ENCODE data around the gene CACNA2D4.

The CACNA2D4 gene

DNA sequence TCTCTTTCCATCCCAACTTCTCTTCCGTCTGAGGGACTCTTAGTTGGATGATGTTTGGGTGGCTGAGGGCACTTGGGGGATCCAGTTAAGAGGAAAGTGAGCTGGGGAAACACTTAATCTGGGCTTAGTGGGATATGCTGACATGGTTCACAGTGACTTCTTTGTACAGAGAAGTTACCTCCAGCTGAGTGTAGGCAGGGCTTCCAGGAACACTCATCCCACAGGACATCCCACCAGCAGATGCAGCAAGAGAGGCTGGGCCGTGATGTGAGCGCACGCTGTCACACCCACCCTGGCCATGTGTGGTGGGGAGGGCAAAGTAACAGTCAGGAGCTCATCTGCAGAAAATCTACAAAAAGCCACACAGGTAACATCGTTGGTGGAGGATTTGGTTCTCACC is 832 bp upstream of the CACNA2D4 start:
- no peak for DNase-seq (ENCODE audit: low read depth in 2 of 2)

DNA sequence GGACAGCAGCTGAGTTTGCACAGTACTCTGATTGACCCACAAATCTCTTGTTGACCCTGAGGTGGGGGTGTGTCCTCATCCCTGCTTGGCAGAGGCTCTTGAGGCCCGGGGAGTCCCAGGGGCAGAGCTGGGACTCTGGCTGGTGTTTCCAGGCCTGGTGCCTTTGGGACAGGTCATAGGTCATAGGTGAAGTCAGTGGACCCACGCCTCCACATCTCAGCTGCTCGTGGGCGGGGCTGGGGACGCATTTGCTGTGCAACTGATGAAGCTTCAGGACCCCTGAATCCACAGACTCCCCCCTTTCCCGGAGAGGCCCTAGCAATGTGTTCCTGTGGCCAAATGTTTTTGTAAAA is 408 bp upstream of the CACNA2D4 start:
- no peak for DNase-seq (ENCODE audit: low read depth in 2 of 2)

- no peak for DNase-seq (ENCODE audit: low read depth in 2 of 2)
Observed at GRCh38 chr12:1917172-1918070, 1.0 kb downstream of the CACNA2D4 start.

DNA sequence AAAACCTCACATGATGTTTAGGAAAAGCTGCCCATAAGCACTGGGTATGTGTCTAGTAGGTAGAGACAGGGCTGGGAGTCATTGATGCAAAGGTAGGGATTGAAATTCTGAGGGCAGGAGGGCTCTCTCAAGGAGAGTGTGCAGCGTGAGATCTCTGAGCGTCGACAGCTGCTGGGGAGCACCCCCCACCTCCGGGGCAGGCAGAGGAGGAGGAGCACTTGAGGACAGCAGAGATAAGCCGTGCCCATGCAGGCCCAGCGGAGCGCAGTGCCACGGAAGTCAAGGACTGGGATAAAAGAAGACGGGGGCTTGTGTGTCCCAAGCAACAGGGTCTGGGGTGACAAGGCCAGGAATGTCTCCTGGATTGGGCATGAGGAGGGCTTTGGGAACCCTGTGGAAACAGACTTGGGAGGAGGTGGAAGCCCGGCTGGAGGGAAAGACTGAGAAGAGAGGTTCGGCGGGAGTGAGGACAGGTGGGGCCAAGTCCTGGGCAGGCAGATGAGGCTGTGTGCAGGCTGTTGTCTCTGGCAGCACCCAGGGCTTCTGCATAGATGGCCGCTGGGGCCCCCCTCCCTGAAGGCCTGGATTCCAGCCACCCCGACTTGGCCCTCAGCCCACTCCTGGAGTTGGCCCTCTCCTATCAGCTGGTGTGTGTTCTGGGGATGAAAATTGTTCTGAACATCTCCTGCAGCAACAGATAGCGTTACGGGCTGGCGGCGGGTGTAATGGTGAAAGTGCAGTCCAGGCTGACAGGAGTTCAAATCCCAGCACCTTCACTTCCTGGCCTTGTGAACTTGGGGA is 1.9 kb downstream of the CACNA2D4 start:
- DNase-seq (ENCODE audit: low read depth in 2 of 2), result no peak

GRCh38 chr12:1915082-1915968 is 3.1 kb downstream of the CACNA2D4 start:
- DNase-seq (ENCODE audit: low read depth in 2 of 2), result no peak

DNA sequence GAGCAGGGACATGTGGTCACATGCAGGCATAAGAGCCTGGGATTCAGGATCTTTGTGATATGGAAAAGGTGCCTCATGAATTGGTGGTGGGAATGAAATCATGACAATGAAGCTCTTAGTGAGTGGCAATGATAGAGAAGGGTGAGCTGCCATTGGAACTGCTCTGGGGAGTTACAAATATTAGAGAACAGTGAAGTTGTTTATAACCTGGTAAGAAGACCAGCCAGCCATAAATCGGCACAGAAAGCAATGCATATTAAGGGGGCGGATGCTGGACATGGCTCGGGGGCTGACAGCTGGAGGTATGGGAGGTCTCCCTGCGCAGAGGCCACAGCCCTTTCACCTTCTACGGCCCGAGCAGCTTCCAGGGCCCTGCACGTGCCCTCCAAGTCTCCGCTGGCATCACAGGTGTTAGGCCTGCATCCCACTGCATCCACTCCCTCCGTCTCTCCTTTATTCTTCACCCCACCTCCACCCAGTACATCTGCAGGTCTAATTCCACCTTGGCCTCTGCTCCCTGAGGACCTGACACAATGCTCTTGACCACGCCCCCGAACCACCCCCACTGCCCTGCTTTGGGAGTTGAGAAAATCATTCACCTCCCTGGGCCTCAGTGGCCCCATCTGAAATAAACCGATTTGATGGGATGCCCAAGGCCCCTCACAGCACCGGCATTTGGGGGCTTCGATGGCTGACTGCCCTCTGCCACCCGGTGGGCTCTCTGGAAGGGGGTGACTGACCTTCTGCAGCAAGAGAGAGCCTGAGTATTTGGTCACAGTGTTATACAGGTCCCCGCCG is 4.1 kb downstream of the CACNA2D4 start:
- DNase-seq (ENCODE audit: low read depth in 2 of 2), result no peak

DNA sequence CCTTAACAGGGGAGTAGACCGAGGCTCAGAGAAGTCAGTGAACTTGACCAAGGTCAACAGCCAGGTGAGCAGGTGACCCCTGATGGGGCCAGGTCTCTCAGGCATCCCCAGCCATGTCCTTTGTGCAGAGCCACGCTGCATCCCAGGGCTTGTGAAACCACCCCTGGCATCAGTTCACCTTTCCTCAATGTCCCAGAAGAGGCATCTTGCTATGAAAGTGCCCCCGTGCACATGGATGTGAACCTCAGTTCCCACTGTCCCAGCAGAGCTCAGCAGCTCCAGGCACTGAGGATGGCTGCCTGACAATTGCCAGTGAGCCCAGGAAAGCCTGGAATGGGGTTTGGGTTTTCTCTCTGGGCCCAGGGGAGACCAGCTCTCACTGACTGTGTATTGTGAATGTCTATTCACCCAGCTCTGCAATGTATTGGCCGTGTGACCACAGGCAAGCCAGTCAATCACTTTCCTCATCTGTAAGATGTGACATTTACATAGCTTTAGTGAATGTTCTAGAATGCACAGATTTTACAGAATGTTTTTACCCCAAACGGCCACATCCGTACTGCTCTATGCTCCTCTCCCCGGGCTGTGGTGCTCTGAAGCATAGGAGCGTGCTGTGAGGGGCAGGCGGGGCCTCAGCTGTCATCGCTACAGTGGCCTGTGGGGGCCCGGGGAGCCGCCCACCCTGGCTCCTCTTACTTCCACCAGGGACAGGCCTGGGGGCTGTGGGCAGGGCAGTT is 4.9 kb downstream of the CACNA2D4 start:
- DNase-seq (ENCODE audit: low read depth in 2 of 2), result no peak

GRCh38 chr12:1912580-1913376 is 5.7 kb downstream of the CACNA2D4 start:
- DNase-seq (ENCODE audit: low read depth in 2 of 2), result no peak

GRCh38 chr12:1911598-1912575 is 6.6 kb downstream of the CACNA2D4 start:
- DNase-seq (ENCODE audit: low read depth in 2 of 2), result no peak

DNA sequence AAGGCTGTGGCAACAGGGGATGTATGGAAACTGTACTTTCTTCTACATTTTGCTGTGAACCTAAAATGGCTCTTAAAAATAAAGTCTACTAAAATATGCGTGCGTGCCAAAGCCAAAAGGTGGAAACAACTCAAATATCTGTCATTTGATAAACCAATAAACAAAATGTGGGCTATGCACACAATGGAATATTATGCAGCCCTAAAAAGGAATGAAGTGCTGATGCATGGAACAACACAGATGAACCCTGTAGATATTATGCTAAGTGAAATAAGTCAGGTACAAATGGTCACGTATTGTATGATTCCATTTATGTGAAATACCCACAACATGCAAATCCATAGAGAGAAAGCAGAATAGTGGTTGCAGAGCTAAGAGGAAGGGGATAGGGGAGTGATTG is 8.0 kb downstream of the CACNA2D4 start:
- DNase-seq (ENCODE audit: low read depth in 2 of 2), result no peak

- DNase-seq (ENCODE audit: low read depth in 2 of 2), result no peak
Observed at GRCh38 chr12:1908758-1909157, 9.7 kb downstream of the CACNA2D4 start.

DNA sequence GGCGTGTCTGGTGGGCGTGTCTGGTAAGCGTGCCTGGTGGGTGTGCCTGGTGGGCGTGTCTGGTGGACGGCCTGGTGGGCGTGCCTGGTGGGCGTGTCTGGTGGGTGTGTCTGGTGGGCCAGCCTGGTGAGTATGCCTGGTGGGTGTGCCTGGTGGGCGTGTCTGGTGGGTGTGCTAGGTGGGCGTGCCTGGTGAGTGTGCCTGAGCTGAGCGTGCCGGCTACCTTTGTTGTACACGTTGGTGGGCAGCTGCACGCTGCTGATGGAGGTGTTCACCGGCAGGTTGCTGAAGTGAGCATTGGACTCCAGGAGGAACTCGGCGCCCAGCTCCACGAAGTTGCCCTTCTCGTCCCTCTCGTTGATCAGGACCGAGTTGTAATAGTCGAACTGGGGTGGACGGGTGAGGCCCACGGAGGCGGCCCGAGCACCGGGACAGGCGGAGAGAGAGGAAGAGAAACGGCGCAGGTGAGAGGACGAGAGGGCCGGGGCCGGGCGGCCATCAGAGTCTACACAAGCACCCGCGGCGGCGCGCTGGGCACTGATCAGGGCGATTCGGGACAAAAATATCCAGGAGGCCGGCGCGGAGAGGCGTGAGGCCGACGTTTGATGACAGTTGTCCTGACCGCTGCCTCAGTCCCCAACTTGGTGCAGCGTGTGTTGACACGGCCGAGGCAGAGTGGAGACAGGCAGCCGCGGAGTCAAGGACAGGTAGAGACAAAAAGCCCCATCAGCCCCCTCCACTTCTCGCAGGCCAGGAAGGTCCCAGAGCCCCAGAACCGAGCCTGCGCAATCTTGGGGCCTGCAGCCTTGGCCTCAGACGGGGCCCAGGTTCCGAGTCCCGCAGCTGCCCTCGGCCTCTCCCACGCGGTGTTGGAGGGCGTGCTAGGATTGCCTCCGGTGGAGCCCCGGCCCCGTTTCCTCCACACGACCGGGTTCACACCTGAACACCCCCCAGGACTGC is 10.5 kb downstream of the CACNA2D4 start:
- peak in 1 of 2 donors; percentile 24 for DNase-seq (ENCODE audit: low read depth in 2 of 2)

GRCh38 chr12:1906579-1906978 is 11.9 kb downstream of the CACNA2D4 start:
- no peak for DNase-seq (ENCODE audit: low read depth in 2 of 2)

GRCh38 chr12:1904875-1905274 is 13.6 kb downstream of the CACNA2D4 start:
- DNase-seq (ENCODE audit: low read depth in 2 of 2), result no peak

DNA sequence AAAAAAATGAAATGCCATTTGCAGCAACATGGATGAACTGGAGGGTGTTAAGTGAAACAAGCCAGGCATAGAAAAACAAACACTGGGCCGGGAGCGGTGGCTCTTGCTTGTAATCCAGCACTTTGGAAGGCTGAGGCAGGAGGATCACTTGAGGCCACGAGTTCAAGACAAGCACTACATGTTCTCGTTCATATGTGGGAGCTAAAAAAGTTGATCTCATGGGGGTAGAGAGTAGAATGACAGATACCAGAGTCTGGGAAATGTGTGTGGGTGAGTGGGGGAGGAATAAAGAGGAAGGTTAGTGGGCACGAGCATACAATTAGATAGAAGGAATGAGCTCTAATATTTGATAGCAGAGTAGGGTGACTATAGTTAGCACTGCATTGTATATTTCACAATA is 21.5 kb downstream of the CACNA2D4 start:
- no peak for DNase-seq (ENCODE audit: low read depth in 2 of 2)

- no peak for DNase-seq (ENCODE audit: low read depth in 2 of 2)
Observed at GRCh38 chr12:1890810-1891209, 27.6 kb downstream of the CACNA2D4 start.

DNA sequence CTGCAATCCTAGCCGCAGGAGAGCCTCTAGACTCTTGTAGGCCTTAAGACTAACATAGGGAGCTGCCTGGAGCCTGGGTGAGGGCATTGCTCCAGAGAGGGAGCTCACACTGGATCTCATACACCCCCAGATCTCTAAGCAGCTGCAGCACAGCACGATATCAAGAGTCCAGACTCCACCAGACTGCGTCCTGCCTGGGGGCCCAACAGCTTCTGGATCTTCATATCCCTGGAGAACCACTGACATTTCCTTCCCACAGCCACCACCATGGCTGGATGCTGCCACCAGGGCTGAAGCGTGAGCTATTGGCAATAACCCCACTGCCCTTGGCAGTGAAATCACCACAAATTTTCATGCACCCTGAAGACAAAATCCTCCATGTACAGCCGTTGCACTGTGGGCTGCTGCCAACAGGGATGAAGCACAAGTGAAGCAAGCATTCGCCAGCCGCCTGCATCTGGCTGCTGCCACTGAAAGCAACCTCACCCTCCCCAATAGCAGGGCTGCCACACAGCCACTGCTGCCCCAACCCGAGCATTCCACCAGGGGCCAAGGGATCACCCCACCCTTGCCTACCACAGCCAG is 28.2 kb downstream of the CACNA2D4 start:
- no peak for DNase-seq (ENCODE audit: low read depth in 2 of 2)
